ENCODE measurements around the gene ST3GAL3. TPM values are rescaled to one million over a fixed set of nuclear protein-coding genes. Genes with fewer than 3 reads are reported as not detected.

Gene ST3GAL3
- total RNA-seq, 1 donor from 2014 or later: 15.2 TPM

GRCh38 chr1:43786960-43787359, 79.6 kb downstream of the ST3GAL3 start:
- H3K4me3 Mint-ChIP-seq (ENCODE audit: unreplicated experiment): no peak overlapping the region
- peaks cover 11% of the 10 kb centered on the region for H3K4me1 Mint-ChIP-seq (ENCODE audit: low read depth)
- no peak for DNase-seq (ENCODE audit: low spot score)
- no peaks in the 10 kb centered on the region for H3K9me3 Mint-ChIP-seq (ENCODE audit: low read depth)
- no peaks in the 10 kb centered on the region for H3K27me3 Mint-ChIP-seq (ENCODE audit: low read depth)
- no peak overlapping the region for H3K27ac Mint-ChIP-seq (ENCODE audit: unreplicated experiment)
- peaks cover 3% of the 10 kb centered on the region for H3K36me3 Mint-ChIP-seq (ENCODE audit: low read depth)
- TF ChIP-seq CTCF (IDR thresholded peaks at IDR 0.05): no peak

- H3K4me3 Mint-ChIP-seq (ENCODE audit: unreplicated experiment): no peak overlapping the region
- H3K27ac Mint-ChIP-seq (ENCODE audit: unreplicated experiment): no peak overlapping the region
- no peaks in the 10 kb centered on the region for H3K9me3 Mint-ChIP-seq (ENCODE audit: low read depth)
- H3K4me1 Mint-ChIP-seq (ENCODE audit: low read depth): no peaks in the 10 kb centered on the region
- peaks cover 4% of the 10 kb centered on the region for H3K36me3 Mint-ChIP-seq (ENCODE audit: low read depth)
- no peak for DNase-seq (ENCODE audit: low spot score)
- H3K27me3 Mint-ChIP-seq (ENCODE audit: low read depth): no peaks in the 10 kb centered on the region
- TF ChIP-seq CTCF (IDR thresholded peaks at IDR 0.05): no peak
Observed at GRCh38 chr1:43789604-43790550, 82.5 kb downstream of the ST3GAL3 start.

- TF ChIP-seq CTCF (IDR thresholded peaks at IDR 0.05): no peak
- no peaks in the 10 kb centered on the region for H3K27me3 Mint-ChIP-seq (ENCODE audit: low read depth)
- DNase-seq (ENCODE audit: low spot score): no peak
- H3K4me3 Mint-ChIP-seq (ENCODE audit: unreplicated experiment): no peak overlapping the region
- peaks cover 4% of the 10 kb centered on the region for H3K36me3 Mint-ChIP-seq (ENCODE audit: low read depth)
- peaks cover 4% of the 10 kb centered on the region for H3K4me1 Mint-ChIP-seq (ENCODE audit: low read depth)
- no peaks in the 10 kb centered on the region for H3K9me3 Mint-ChIP-seq (ENCODE audit: low read depth)
- no peak overlapping the region for H3K27ac Mint-ChIP-seq (ENCODE audit: unreplicated experiment)
Observed at GRCh38 chr1:43791243-43791642, 83.9 kb downstream of the ST3GAL3 start.

DNA sequence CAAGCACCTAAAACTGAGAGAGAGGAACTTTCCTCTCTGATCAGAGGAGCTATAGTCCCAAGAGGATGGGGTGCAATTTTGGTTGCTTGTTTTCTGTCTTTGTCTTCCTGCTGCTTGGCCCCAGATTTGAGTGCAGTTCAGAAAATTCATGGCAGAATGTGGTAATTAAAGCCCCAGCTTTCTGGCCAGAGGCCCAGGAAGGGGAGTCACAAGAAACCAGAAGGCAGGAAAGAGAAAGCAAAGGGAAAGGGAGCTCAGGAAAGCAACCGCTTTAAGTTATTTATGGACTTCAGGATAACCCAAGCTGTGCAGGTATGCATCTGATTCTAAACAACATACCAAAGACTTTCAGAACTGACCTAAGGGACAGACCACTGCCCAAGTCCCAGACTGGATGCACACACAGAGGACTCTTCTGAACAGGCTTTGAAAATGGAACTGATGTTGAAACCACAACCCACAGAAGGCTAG, 88.8 kb downstream of the ST3GAL3 start:
- peaks cover 4% of the 10 kb centered on the region for H3K36me3 Mint-ChIP-seq (ENCODE audit: low read depth)
- no peaks in the 10 kb centered on the region for H3K9me3 Mint-ChIP-seq (ENCODE audit: low read depth)
- H3K27ac Mint-ChIP-seq (ENCODE audit: unreplicated experiment): peak overlapping the region; percentile 59
- no peaks in the 10 kb centered on the region for H3K27me3 Mint-ChIP-seq (ENCODE audit: low read depth)
- H3K4me1 Mint-ChIP-seq (ENCODE audit: low read depth): peaks cover 9% of the 10 kb centered on the region
- no peak for TF ChIP-seq CTCF (IDR thresholded peaks at IDR 0.05)
- H3K4me3 Mint-ChIP-seq (ENCODE audit: unreplicated experiment): no peak overlapping the region
- DNase-seq (ENCODE audit: low spot score): no peak

- Mint-ChIP-seq H3K36me3 (ENCODE audit: low read depth) (peaks cover 4% of the 10 kb centered on the region), H3K27me3 (ENCODE audit: low read depth) (no peaks in the 10 kb centered on the region), H3K9me3 (ENCODE audit: low read depth) (no peaks in the 10 kb centered on the region), H3K4me3 (ENCODE audit: unreplicated experiment) (no peak overlapping the region), H3K27ac (ENCODE audit: unreplicated experiment) (no peak overlapping the region), H3K4me1 (ENCODE audit: low read depth) (peaks cover 9% of the 10 kb centered on the region)
- TF ChIP-seq CTCF (IDR thresholded peaks at IDR 0.05): no peak
- DNase-seq (ENCODE audit: low spot score): no peak
Observed at GRCh38 chr1:43797891-43798290, 90.6 kb downstream of the ST3GAL3 start.
